IMR-90 (cell line): ENCODE results near the gene CMIP. TPM values are rescaled to one million over a fixed set of nuclear protein-coding genes. Genes with fewer than 3 reads are reported as not detected.
A peak's percentile ranks its signal among the peaks of the same experiment; 100 is the strongest.

Experiments used
- ATAC-seq: fragments of 200-7000 bp; cut with Tn5 transposase; 2 replicates; pipeline ENCODE4 v1.9.1; 2020; ENCODE audit warnings: low read depth, mild to moderate bottlenecking, moderate library complexity
- BruUV-seq: library from RNA; stranded (reverse); fragments of 400-500 nt; replicated peaks from 2 replicates; lab custom pipeline; 2021; lab: Mats Ljungman, UMichigan
- CTCF ChIA-PET: fragments of 300-600 bp; formaldehyde crosslinking; extraction: SDS; loops from one replicate; lab custom pipeline; 2021; ENCODE audit warnings: antibody characterized with exemption; lab: Yijun Ruan, JAX
- POLR2A ChIA-PET: fragments of 300-600 bp; sonication (Branson Sonifier 250); formaldehyde crosslinking; loops from one replicate; lab custom pipeline; 2022; ENCODE audit warnings: antibody characterized with exemption; ENCODE audit not compliant: unreplicated experiment; lab: Charles Lee
- DNase-seq: peaks from one replicate; pipeline ENCODE4 v3.0.0; 2013
- H2AFZ ChIP-seq: replicated peaks from 2 replicates; pipeline ENCODE3; 2013; ENCODE audit warnings: low read length, mild to moderate bottlenecking; ENCODE audit not compliant: poor library complexity
- H2AK5ac ChIP-seq: 2 replicates; pipeline ENCODE4 v1.6.1; 2013; ENCODE audit warnings: low read depth, low read length, inconsistent platforms
- H2AK9ac ChIP-seq: replicated peaks from 2 replicates; pipeline ENCODE3; 2013; ENCODE audit warnings: mild to moderate bottlenecking, low read depth, low read length, moderate library complexity; ENCODE audit not compliant: poor library complexity
- H2BK120ac ChIP-seq: 2 replicates; pipeline ENCODE4 v1.6.1; 2013; ENCODE audit warnings: low read depth, low read length, inconsistent platforms
- H2BK15ac ChIP-seq: 3 replicates; pipeline ENCODE4 v1.6.1; 2013; ENCODE audit warnings: low read depth, low read length, inconsistent platforms
- H2BK20ac ChIP-seq: 2 replicates; pipeline ENCODE4 v1.6.1; 2013; ENCODE audit warnings: low read depth, mild to moderate bottlenecking, inconsistent platforms, low read length, moderate library complexity
- H2BK5ac ChIP-seq: 2 replicates; pipeline ENCODE4 v1.6.1; 2013; ENCODE audit warnings: mild to moderate bottlenecking, low read depth, low read length, inconsistent platforms; ENCODE audit not compliant: poor library complexity, severe bottlenecking
- H3K14ac ChIP-seq: replicated peaks from 2 replicates; pipeline ENCODE4 v1.6.1; 2013; ENCODE audit warnings: low read depth, low read length, inconsistent platforms
- H3K18ac ChIP-seq: 2 replicates; pipeline ENCODE4 v1.6.1; 2013; ENCODE audit warnings: low read depth, low read length, control low read depth
- H3K23ac ChIP-seq: 2 replicates; pipeline ENCODE4 v1.6.1; 2013; ENCODE audit warnings: low read depth, low read length, inconsistent platforms
- H3K27ac ChIP-seq: 2 replicates; pipeline ENCODE4 v1.5.1; 2013; ENCODE audit warnings: mild to moderate bottlenecking, control low read depth, low read length; ENCODE audit not compliant: insufficient read depth
- H3K27me3 ChIP-seq: 2 replicates; pipeline ENCODE4 v1.6.1; 2013; ENCODE audit warnings: low read length; ENCODE audit not compliant: control insufficient read depth, insufficient read depth
- H3K36me3 ChIP-seq: 2 replicates; pipeline ENCODE4 v1.6.1; 2013; ENCODE audit warnings: low read length, mixed read lengths; ENCODE audit not compliant: control insufficient read depth, insufficient read depth
- H3K4ac ChIP-seq: 2 replicates; pipeline ENCODE4 v1.6.1; 2013; ENCODE audit warnings: low read depth, low read length, inconsistent platforms
- H3K4me1 ChIP-seq: 2 replicates; pipeline ENCODE4 v1.6.1; 2013; ENCODE audit warnings: low read length, mixed read lengths; ENCODE audit not compliant: control insufficient read depth, insufficient read depth
- H3K4me2 ChIP-seq: 2 replicates; pipeline ENCODE4 v1.6.1; 2013; ENCODE audit warnings: low read depth, mild to moderate bottlenecking, control low read depth, low read length, moderate library complexity
- H3K4me3 ChIP-seq: 2 replicates; pipeline ENCODE4 v1.5.1; 2013; ENCODE audit warnings: low read depth, mild to moderate bottlenecking, control low read depth, low read length, moderate library complexity; ENCODE audit not compliant: insufficient read depth
- H3K56ac ChIP-seq: 2 replicates; pipeline ENCODE4 v1.6.1; 2013; ENCODE audit warnings: low read length, inconsistent platforms; ENCODE audit not compliant: insufficient read depth; ENCODE audit errors: extremely low read depth
- H3K79me1 ChIP-seq, 2 experiments: 2 replicates each; pipeline ENCODE4 v1.6.1; 2013; ENCODE audit warnings: low read length in 2 of 2, inconsistent platforms in 1 of 2, low read depth in 1 of 2
- H3K9ac ChIP-seq: 2 replicates; pipeline ENCODE4 v1.6.1; 2013; ENCODE audit warnings: low read depth, low read length, control low read depth
- H3K9me1 ChIP-seq: 2 replicates; pipeline ENCODE4 v1.6.1; 2013; ENCODE audit warnings: low read length, inconsistent platforms; ENCODE audit not compliant: insufficient read depth
- H3K9me3 ChIP-seq: 2 replicates; pipeline ENCODE4 v1.6.1; 2013; ENCODE audit warnings: low read length; ENCODE audit not compliant: control insufficient read depth, insufficient read depth
- H4K20me1 ChIP-seq: 2 replicates; pipeline ENCODE4 v1.6.1; 2013; ENCODE audit warnings: low read length, inconsistent platforms; ENCODE audit not compliant: insufficient read depth
- H4K5ac ChIP-seq: 2 replicates; pipeline ENCODE4 v1.6.1; 2013; ENCODE audit warnings: mild to moderate bottlenecking, low read depth, low read length, control low read depth
- H4K8ac ChIP-seq, 2 experiments: 2 replicates each; pipeline ENCODE4 v1.6.1; 2013; ENCODE audit warnings: low read depth in 2 of 2, low read length in 2 of 2, control low read depth in 1 of 2, inconsistent platforms in 1 of 2
- H4K91ac ChIP-seq: 2 replicates; pipeline ENCODE4 v1.6.1; 2013; ENCODE audit warnings: low read depth, low read length, inconsistent platforms; ENCODE audit not compliant: insufficient read depth
- CHD1 ChIP-seq: IDR thresholded peaks from 2 replicates; pipeline ENCODE4 v1.6.1; 2012; ENCODE audit warnings: low read depth, low read length, improper control_type of control experiment
- ELK1 ChIP-seq: fragments of 150-350 bp; IDR thresholded peaks from 2 replicates; pipeline ENCODE4 v1.6.1; 2016; ENCODE audit warnings: low read depth, mild to moderate bottlenecking, low read length, moderate library complexity, borderline replicate concordance
- RFX5 ChIP-seq: IDR thresholded peaks from 2 replicates; pipeline ENCODE4 v1.8.0; 2012; ENCODE audit warnings: low read depth, mild to moderate bottlenecking, low read length, moderate library complexity
- WGBS, 2 experiments: methylation state at CpG; one replicate each; pipeline versions ENCODE4 v1.1.5 to v1.1.7; 2013; ENCODE audit warnings: missing lambda C conversion rate in 2 of 2; ENCODE audit not compliant: insufficient read length in 1 of 2; ENCODE audit errors: extremely low coverage in 2 of 2; 5-methylcytosine and 5-hydroxymethylcytosine counted together
- dilution Hi-C: fragments of 300-500 bp; cut with HindIII; formaldehyde crosslinking; loops from one replicate; pipeline ENCODE4 v1.14.3; 2018; ENCODE audit warnings: low sequenced_read_pairs; ENCODE audit not compliant: unreplicated experiment
- in situ Hi-C: fragments of 300-500 bp; cut with MboI; formaldehyde crosslinking; loops from 3 replicates; pipeline ENCODE4 v1.14.3; 2019; ENCODE audit warnings: low sequenced_read_pairs, inconsistent platforms, mixed read lengths
- intact Hi-C: fragments of 100-400 bp; cut with micrococcal nuclease; formaldehyde crosslinking; loops from 2 replicates; pipeline ENCODE4 v1.10.0; 2022
- polyA plus RNA-seq, 3 experiments: library from polyadenylated mRNA; depleted of rRNA; stranded (reverse); fragments of >200 nt; gene quantifications; 2 replicates each; pipeline ENCODE4 v1.2.3, GENCODE V29; 2012; ENCODE audit warnings: low replicate concordance in 1 of 3
- total RNA-seq: library from RNA; depleted of rRNA; stranded (reverse); fragments of >200 nt; gene quantifications from 2 replicates; pipeline ENCODE4 v1.2.3, GENCODE V29; 2012

Gene CMIP
- total and polyA plus RNA-seq, 2 of the 4 experiments (the other 2 are of a cell fraction) = 3.2 to 11.6 TPM

- ChIA-PET POLR2A (no interaction called here), CTCF (interaction anchor here (0.6 kb wide), 1 partner anchor 46 kb away, joined by 3 read pairs; no protein-coding TSS in a partner anchor)
- Histone ChIP-seq H3K36me3 (peaks cover 7% of the 10 kb centered on the region; the same call in 1 of the 2 replicates), H4K20me1 (peaks cover 53% of the 10 kb centered on the region), H3K4me1 (peaks cover under 1% of the 10 kb centered on the region), H3K9me3 (no peaks in the 10 kb centered on the region), H2BK20ac (no peak overlapping the region), H3K56ac (no peak overlapping the region), H2AFZ (no peak overlapping the region), H2BK15ac (no peak overlapping the region), H4K5ac (no peak overlapping the region), H3K4ac (no peak overlapping the region), H2AK9ac (peak overlapping the region; percentile 47), H3K27ac (no peak overlapping the region), H4K8ac (no peak overlapping the region), H2AK5ac (no peak overlapping the region), H3K14ac (no peak overlapping the region), H4K91ac (no peak overlapping the region), H2BK120ac (no peak overlapping the region), H2BK5ac (no peak overlapping the region), H3K9ac (no peak overlapping the region), H3K9me1 (peaks cover 4% of the 10 kb centered on the region; the same call in 1 of the 2 replicates), H3K4me3 (no peak overlapping the region), H3K18ac (no peak overlapping the region), H3K23ac (no peak overlapping the region), H3K79me1 (peaks cover 16 to 27% of the 10 kb centered on the region in 2 experiments; a peak in 3 of 4 replicates), H3K4me2 (no peak overlapping the region), H3K27me3 (no peaks in the 10 kb centered on the region)
- BruUV-seq = no TSS peak
- 93% methylated on average over 3 of the region's 16 CpGs; no CpG with 5 or more reads in 1 of the 2 experiments for WGBS, 2 experiments
- dilution Hi-C loops = no loop called here
- in situ Hi-C loops = no loop called here
- intact Hi-C loops = no loop called here
- peak; percentile 11 for DNase-seq
- ATAC-seq = no peak
- TF ChIP-seq RFX5 (no peak), CHD1 (no peak), ELK1 (no peak)
Observed at GRCh38 chr16:81639931-81640680, 195.5 kb downstream of the CMIP start.
